SKM-1 treated with dmso at 0.1 percent for 144 hours (cell line): ENCODE results near the gene FAM83E.

ENCODE experiments used
- DNase-seq: peaks from one replicate; lab custom pipeline; 2025; ENCODE audit not compliant: unreplicated experiment; lab: John Stamatoyannopoulos, UW

FAM83E gene

GRCh38 chr19:48613024-48613851, 1.6 kb downstream of the FAM83E start:
- DNase-seq = no peak

- DNase-seq = no peak
Measured at GRCh38 chr19:48611872-48612271, 3.0 kb downstream of the FAM83E start.

GRCh38 chr19:48609571-48610108, 5.2 kb downstream of the FAM83E start:
- DNase-seq = no peak

GRCh38 chr19:48608798-48609263, 6.0 kb downstream of the FAM83E start:
- DNase-seq = peak; percentile 44

GRCh38 chr19:48607359-48607755, 7.5 kb downstream of the FAM83E start:
- DNase-seq = no peak

GRCh38 chr19:48606463-48607358, 8.2 kb downstream of the FAM83E start, which contains the start of gene SPACA4:
Gene SPACA4 (plus strand): TSS chr19:48606742. CDS start chr19:48606979, 237 bp downstream.
- DNase-seq = no peak

- DNase-seq = no peak
Measured at GRCh38 chr19:48603850-48604249, 11.0 kb downstream of the FAM83E start.

DNA sequence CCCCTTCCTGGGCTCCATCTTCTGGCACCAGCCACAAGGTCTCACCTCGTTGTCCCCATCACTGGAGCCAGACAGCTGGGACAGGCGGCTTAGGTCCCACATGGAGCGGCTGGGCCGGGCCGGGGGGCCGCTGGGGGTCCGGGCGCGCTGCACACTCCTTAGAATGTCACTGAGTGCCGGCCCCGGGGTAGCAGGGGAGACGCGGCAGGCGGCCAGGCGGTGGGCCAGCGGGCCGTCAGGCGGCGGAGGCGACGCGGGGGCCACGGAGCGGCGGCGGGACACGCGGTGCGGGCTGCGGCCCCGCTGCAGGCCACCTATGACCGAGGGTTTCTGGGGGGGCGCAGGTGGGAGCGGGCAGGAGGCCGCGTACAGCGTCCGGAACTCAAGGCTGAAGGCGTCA, 11.4 kb downstream of the FAM83E start:
- DNase-seq = no peak

DNA sequence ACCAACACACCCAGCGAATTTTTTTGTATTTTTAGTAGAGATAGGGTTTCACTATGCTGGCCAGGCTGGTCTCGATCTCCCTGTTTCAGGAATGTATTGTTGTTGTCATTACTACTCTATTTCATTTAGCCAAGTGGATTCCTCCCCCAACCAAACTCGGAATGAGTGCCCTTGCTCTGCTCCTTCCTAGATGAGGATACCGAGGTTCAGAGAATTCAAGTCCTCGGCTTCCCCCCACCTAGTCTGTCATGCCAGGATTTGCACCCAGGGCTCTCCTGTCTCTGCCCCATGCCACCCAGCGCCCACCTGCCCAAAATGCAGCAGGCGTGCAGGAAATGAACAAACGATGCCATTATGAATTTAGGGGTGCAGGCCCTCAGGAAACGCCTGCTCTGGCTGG, 11.9 kb downstream of the FAM83E start:
- DNase-seq = no peak

GRCh38 chr19:48600679-48601417, 14.0 kb downstream of the FAM83E start:
- no peak for DNase-seq

- no peak for DNase-seq
Measured at GRCh38 chr19:48598996-48599700, 15.7 kb downstream of the FAM83E start.

DNA sequence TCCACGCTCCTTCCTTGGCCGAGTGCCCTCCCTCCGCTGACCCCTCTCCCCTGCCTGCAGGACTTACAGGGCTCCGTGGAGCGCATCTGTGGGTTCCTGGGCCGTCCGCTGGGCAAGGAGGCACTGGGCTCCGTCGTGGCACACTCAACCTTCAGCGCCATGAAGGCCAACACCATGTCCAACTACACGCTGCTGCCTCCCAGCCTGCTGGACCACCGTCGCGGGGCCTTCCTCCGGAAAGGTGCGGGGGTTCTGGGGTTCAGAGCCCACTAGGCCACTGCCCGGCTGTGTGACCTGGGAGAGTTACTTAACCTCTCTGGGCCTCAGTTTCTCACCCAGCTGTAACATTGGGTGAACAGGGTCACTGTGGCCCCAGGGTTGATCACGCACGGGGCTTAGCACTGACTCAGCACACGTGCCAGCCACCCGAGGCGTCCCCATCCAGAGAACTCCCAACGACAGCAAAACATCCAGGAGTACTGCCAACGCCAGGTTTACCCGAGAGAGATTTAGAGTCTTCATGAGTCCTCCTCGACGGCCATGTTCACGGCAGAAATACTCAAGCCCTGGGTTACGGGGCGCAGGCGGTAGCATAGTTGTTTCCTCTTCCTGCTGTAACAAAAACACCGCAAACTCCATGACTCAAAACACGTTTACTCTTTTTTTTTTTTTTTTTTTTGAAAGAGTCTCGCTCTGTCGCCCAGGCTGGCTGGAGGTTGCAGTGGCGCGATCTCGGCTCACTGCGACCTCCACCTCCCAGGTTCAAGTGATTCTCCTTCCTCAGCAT, 18.0 kb downstream of the FAM83E start:
- DNase-seq = no peak

GRCh38 chr19:48596237-48596636, 18.6 kb downstream of the FAM83E start:
- no peak for DNase-seq

GRCh38 chr19:48595833-48596232, 19.0 kb downstream of the FAM83E start:
- no peak for DNase-seq

DNA sequence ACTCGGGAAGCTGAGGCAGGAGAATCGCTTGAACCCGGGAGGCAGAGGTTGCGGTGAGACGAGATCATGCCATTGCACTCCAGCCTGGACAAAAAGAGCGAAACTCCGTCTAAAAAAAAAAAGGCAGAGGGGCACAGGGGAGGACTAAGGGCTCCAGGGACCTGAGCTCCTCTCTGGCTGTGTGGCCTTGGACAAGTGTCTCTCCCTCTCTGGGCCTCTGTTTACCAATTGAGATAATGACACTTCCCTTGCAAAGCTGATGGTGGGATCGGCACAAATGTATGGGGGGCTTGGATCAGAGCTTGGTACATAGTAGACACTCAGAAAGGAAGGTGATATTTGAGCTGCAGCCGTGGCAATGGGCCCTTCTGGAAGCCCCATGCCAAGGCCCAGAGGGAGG, 19.7 kb downstream of the FAM83E start:
- no peak for DNase-seq

- DNase-seq = no peak
Measured at GRCh38 chr19:48591021-48591420, 23.9 kb downstream of the FAM83E start.

- peak; percentile 31 for DNase-seq
Measured at GRCh38 chr19:48588670-48589401, 26.0 kb downstream of the FAM83E start.

DNA sequence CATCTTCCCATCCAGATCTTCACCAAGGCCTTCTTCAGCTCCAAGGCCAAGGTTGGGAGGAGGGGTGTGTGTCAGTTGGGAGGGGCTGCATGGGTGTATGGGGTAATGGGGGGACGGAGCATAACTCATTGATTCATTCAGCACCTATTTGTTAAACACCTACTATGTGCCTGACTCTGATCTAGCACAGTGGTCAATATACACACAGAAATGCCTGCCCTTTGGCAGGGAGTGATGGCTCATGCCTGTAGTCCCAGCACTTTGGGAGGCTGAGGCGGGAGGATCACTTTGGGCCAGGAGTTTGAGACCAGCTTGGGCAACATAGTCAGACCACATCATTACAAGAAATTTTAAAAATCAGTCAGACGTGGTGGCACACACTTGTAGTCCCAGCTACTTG, 27.5 kb downstream of the FAM83E start:
- DNase-seq = no peak

- DNase-seq = no peak
Measured at GRCh38 chr19:48582168-48582567, 32.7 kb downstream of the FAM83E start.
